Measurements from ENCODE around the gene ENTPD1.
"Not testable (repeated sequence)": the region's sequence is repeated elsewhere in the genome, so short reads cannot be mapped to it uniquely, and the experiment has no call there.

ENTPD1 gene

GRCh38 chr10:95873139-95873538 is 117.2 kb downstream of the ENTPD1 start:
- DNase-seq: no peak

GRCh38 chr10:95873651-95874050 is 117.7 kb downstream of the ENTPD1 start:
- DNase-seq: no peak

GRCh38 chr10:95874783-95875182 is 118.8 kb downstream of the ENTPD1 start:
- DNase-seq: not testable (repeated sequence)

GRCh38 chr10:95876756-95877155 is 120.8 kb downstream of the ENTPD1 start:
- no peak for DNase-seq

- DNase-seq: no peak
Measured at GRCh38 chr10:95877881-95878280, 121.9 kb downstream of the ENTPD1 start.

- DNase-seq: no peak
Measured at GRCh38 chr10:95880704-95881103, 124.7 kb downstream of the ENTPD1 start.

GRCh38 chr10:95881316-95881715 is 125.4 kb downstream of the ENTPD1 start:
- no peak for DNase-seq

GRCh38 chr10:95889830-95890229 is 133.9 kb downstream of the ENTPD1 start:
- DNase-seq: no peak

GRCh38 chr10:95896071-95896850 is 140.3 kb downstream of the ENTPD1 start:
- peak; percentile 45 for DNase-seq

GRCh38 chr10:95905897-95906580 is 150.1 kb downstream of the ENTPD1 start:
- DNase-seq: not testable (repeated sequence)

GRCh38 chr10:95906677-95907455 is 150.9 kb downstream of the ENTPD1 start:
- DNase-seq: peak; percentile 43

- DNase-seq: peak; percentile 60
Measured at GRCh38 chr10:95907456-95908253, 151.7 kb downstream of the ENTPD1 start, which contains the start of gene CC2D2B. TSS of gene CC2D2B (plus strand) at chr10:95907975. CDS start at chr10:95911324, 3,349 bp downstream.

- DNase-seq: no peak
Measured at GRCh38 chr10:95908450-95908849, 152.5 kb downstream of the ENTPD1 start.

GRCh38 chr10:95909561-95909960 is 153.6 kb downstream of the ENTPD1 start:
- no peak for DNase-seq

- DNase-seq: not testable (repeated sequence)
Measured at GRCh38 chr10:95916039-95916438, 160.1 kb downstream of the ENTPD1 start.

Measured in GF-D8 (cell line).